Tibial artery (tissue), 4 donors: ENCODE measurements around the gene NIPA2.

Experiments
- DNase-seq, 2 donors: peaks; one replicate each; pipeline ENCODE4 v3.0.0-alpha.2; 2019
- H3K27ac ChIP-seq, 2 donors: fragments of 200-600 bp; sonication (generic) in 1 of 2; 1 replicate in 1 of 2; 2 replicates in 1 of 2; pipeline ENCODE4 v1.5.1; 2018 to 2019; ENCODE audit warnings: mild to moderate bottlenecking in 1 of 2
- H3K27me3 ChIP-seq, 2 donors: fragments of 200-600 bp; sonication (generic) in 1 of 2; one replicate each; pipeline versions ENCODE4 v1.5.1 to v1.6.0; 2016 to 2019
- H3K36me3 ChIP-seq, 3 donors: fragments of 200-600 bp; sonication (generic) in 2 of 3; one replicate each; pipeline ENCODE4 v1.5.1; 2016 to 2019; ENCODE audit warnings: mild to moderate bottlenecking in 2 of 3
- H3K4me1 ChIP-seq, 4 donors: fragments of 200-600 bp; sonication (generic) in 2 of 4; 1 replicate in 3 of 4; 2 replicates in 1 of 4; pipeline ENCODE4 v1.5.1; 2016 to 2019
- H3K4me3 ChIP-seq, 2 donors: fragments of 200-600 bp; sonication (generic) in 1 of 2; 1 replicate in 1 of 2; 2 replicates in 1 of 2; pipeline ENCODE4 v1.5.1; 2018 to 2019; ENCODE audit warnings: mild to moderate bottlenecking in 2 of 2
- H3K9me3 ChIP-seq, 3 donors: fragments of 200-600 bp; sonication (generic) in 1 of 3; one replicate each; pipeline ENCODE4 v1.5.1; 2016 to 2019
- CTCF ChIP-seq, 2 experiments: fragments of 200-600 bp in 1 of 2; fragments of 450-650 bp in 1 of 2; IDR thresholded peaks; one replicate each; pipeline ENCODE4 v1.5.1; 2017 to 2019; ENCODE audit warnings: antibody characterized with exemption in 2 of 2, mild to moderate bottlenecking in 1 of 2, moderate library complexity in 1 of 2
- intact Hi-C: fragments of 100-400 bp; cut with DNase I; formaldehyde crosslinking; loops from one replicate; pipeline ENCODE4 v1.15.0; 2023; ENCODE audit warnings: low total_unique reads

Gene NIPA2

GRCh38 chr15:22877607-22878006, 39.1 kb downstream of the NIPA2 start:
- TF ChIP-seq CTCF (IDR thresholded peaks at IDR 0.05) = no peak
- Histone ChIP-seq H3K4me1 (no peaks in the 10 kb centered on the region), H3K36me3 (peaks cover 92 to 100% (median 96%) of the 10 kb centered on the region in 3 donors), H3K9me3 (no peaks in the 10 kb centered on the region), H3K27me3 (no peaks in the 10 kb centered on the region), H3K27ac (no peak overlapping the region), H3K4me3 (no peak overlapping the region)
- intact Hi-C loops = no loop called here
- no peak for DNase-seq

- no peaks in the 10 kb centered on the region for H3K4me1 ChIP-seq
- peaks cover 92 to 100% (median 93%) of the 10 kb centered on the region in 3 donors for H3K36me3 ChIP-seq
- no peak overlapping the region for H3K4me3 ChIP-seq
- H3K27ac ChIP-seq = no peak overlapping the region
- no peak for TF ChIP-seq CTCF (IDR thresholded peaks at IDR 0.05)
- intact Hi-C loops = no loop called here
- H3K9me3 ChIP-seq = no peaks in the 10 kb centered on the region
- no peaks in the 10 kb centered on the region for H3K27me3 ChIP-seq
- DNase-seq = no peak
These were observed 39.6 kb downstream of the NIPA2 start for GRCh38 chr15:22878103-22878502.

- no peak for DNase-seq
- H3K4me3 ChIP-seq = no peak overlapping the region
- no peaks in the 10 kb centered on the region for H3K27me3 ChIP-seq
- intact Hi-C loops = no loop called here
- H3K36me3 ChIP-seq = peaks cover 72 to 94% (median 72%) of the 10 kb centered on the region in 3 donors
- H3K9me3 ChIP-seq = no peaks in the 10 kb centered on the region
- no peaks in the 10 kb centered on the region for H3K4me1 ChIP-seq
- no peak overlapping the region for H3K27ac ChIP-seq
- no peak for TF ChIP-seq CTCF (IDR thresholded peaks at IDR 0.05)
These were observed 41.9 kb downstream of the NIPA2 start for GRCh38 chr15:22880068-22880980.

- Histone ChIP-seq H3K9me3 (no peaks in the 10 kb centered on the region), H3K4me3 (no peak overlapping the region), H3K36me3 (peaks cover 65 to 94% (median 68%) of the 10 kb centered on the region in 3 donors), H3K27ac (no peak overlapping the region), H3K27me3 (no peaks in the 10 kb centered on the region), H3K4me1 (no peaks in the 10 kb centered on the region)
- intact Hi-C loops = no loop called here
- no peak for TF ChIP-seq CTCF (IDR thresholded peaks at IDR 0.05)
- DNase-seq = no peak
These were observed 42.7 kb downstream of the NIPA2 start for GRCh38 chr15:22880981-22881738.

- intact Hi-C loops = no loop called here
- Histone ChIP-seq H3K4me3 (no peak overlapping the region), H3K27ac (no peak overlapping the region), H3K4me1 (no peaks in the 10 kb centered on the region), H3K9me3 (no peaks in the 10 kb centered on the region), H3K36me3 (peaks cover 57 to 90% (median 68%) of the 10 kb centered on the region in 3 donors), H3K27me3 (no peaks in the 10 kb centered on the region)
- TF ChIP-seq CTCF (IDR thresholded peaks at IDR 0.05) = no peak
- DNase-seq = no peak
These were observed 43.4 kb downstream of the NIPA2 start for GRCh38 chr15:22881739-22882440.
